Measurements from ENCODE around the gene BORCS8. TPM values are rescaled to one million over a fixed set of nuclear protein-coding genes. Genes with fewer than 3 reads are reported as not detected.

The BORCS8 gene
- total and polyA plus RNA-seq, 2 experiments from 2014 or later, result 9.7 to 23.1 TPM

DNA sequence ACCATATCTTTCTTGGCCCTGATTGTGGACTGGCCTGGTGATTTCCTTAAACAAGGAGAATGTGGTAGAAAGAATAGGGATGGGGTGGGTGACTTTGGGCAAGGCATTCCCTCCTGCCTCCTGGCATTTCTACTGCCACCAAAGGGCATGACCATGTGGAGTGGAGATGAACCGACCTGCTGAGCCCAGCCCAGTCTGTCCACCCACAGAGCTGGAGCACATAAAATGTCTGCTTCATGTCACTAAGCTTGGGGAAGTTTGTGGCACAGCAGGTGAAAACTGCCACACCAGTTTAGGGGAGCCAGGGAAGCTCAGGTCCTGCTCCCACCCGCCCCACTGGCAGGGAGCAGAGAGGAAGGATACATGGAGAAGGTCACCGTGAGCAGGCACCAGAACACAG, 60.0 kb downstream of the BORCS8 start:
- Histone ChIP-seq H3K9me2 (ENCODE audit: insufficient read depth) (no peaks in the 10 kb centered on the region), H3K79me2 (ENCODE audit: insufficient read depth) (0 out of 2 replicates have a peak, but pooled peaks cover under 1% of the 10 kb centered on the region), H3K9ac (no peak overlapping the region), H3K4me3 (no peak overlapping the region), H3K27ac (no peak overlapping the region), H3F3A (ENCODE audit: insufficient read depth) (no peaks in the 10 kb centered on the region), H3K36me3 (ENCODE audit: low read depth) (no peaks in the 10 kb centered on the region), H4K20me1 (ENCODE audit: insufficient read depth) (no peaks in the 10 kb centered on the region), H3K9me3 (ENCODE audit: low read depth) (no peaks in the 10 kb centered on the region), H3K27me3 (replicated peaks; ENCODE audit: insufficient read depth) (no peaks in the 10 kb centered on the region), H2AFZ (no peak overlapping the region), H3K4me2 (ENCODE audit: unreplicated experiment) (no peak overlapping the region), H3K4me1 (ENCODE audit: insufficient read depth) (no peaks in the 10 kb centered on the region)
- TF ChIP-seq EZH2phosphoT487 (IDR thresholded peaks at IDR 0.05; ENCODE audit: insufficient read depth, low read depth) (no peak), EZH2 (IDR thresholded peaks at IDR 0.05; ENCODE audit: insufficient read depth, poor library complexity, severe bottlenecking) (no peak)
- 84 to 89% methylated on average over 3 of the region's 3 CpGs for WGBS, 2 experiments (ENCODE audit: low coverage in 1 of 2, low lambda C conversion rate in 2 of 2, missing lambda C conversion rate in 2 of 2)
- in situ Hi-C loops (cut with MboI), result no loop called here
- DNase-seq, result no peak

Small RNAs within 50 kb of the gene (small RNA-seq; reads per million reads assigned to genes)
- not detected for gene RNU6-1028P (ENCODE audit: low read depth, low replicate concordance)

Other genes with a start within 250 kb of the BORCS8 start
- 27.6 and 29.7 TPM in 2 replicates for gene SUGP2, start 158.6 kb downstream of the BORCS8 start, total RNA-seq (2014; rRNA removed; shearing (Covaris generic))
- 26.7 and 28.8 TPM in 2 replicates for gene SUGP2, start 158.6 kb downstream of the BORCS8 start, polyA plus RNA-seq (2016; fragmentation: Nextera tagmentation; extraction: Ambion mirVana)
- gene ARMC6, start 158.5 kb downstream of the BORCS8 start, total RNA-seq (2014; rRNA removed; shearing (Covaris generic)), result 43.1 and 45.0 TPM in 2 replicates
- gene ARMC6, start 158.5 kb downstream of the BORCS8 start, polyA plus RNA-seq (2016; fragmentation: Nextera tagmentation; extraction: Ambion mirVana), result 23.9 and 26.0 TPM in 2 replicates
- 6.9 and 7.3 TPM in 2 replicates for gene SLC25A42, start 128.2 kb downstream of the BORCS8 start, total RNA-seq (2014; rRNA removed; shearing (Covaris generic))
- gene SLC25A42, start 128.2 kb downstream of the BORCS8 start, polyA plus RNA-seq (2016; fragmentation: Nextera tagmentation; extraction: Ambion mirVana), result 4.8 and 5.9 TPM in 2 replicates
- 33.7 and 36.8 TPM in 2 replicates for gene TMEM161A, start 53.7 kb downstream of the BORCS8 start, total RNA-seq (2014; rRNA removed; shearing (Covaris generic))
- 29.1 and 32.5 TPM in 2 replicates for gene TMEM161A, start 53.7 kb downstream of the BORCS8 start, polyA plus RNA-seq (2016; fragmentation: Nextera tagmentation; extraction: Ambion mirVana)
- gene MEF2B, start 21.9 kb downstream of the BORCS8 start, total RNA-seq (2014; rRNA removed; shearing (Covaris generic)), result 0.22 and 0.38 TPM in 2 replicates
- 0.20 and 0.33 TPM in 2 replicates for gene MEF2B, start 21.9 kb downstream of the BORCS8 start, polyA plus RNA-seq (2016; fragmentation: Nextera tagmentation; extraction: Ambion mirVana)
- gene RFXANK, start 106 bp upstream of the BORCS8 start, total RNA-seq (2014; rRNA removed; shearing (Covaris generic)), result 30.6 and 42.6 TPM in 2 replicates
- gene RFXANK, start 106 bp upstream of the BORCS8 start, polyA plus RNA-seq (2016; fragmentation: Nextera tagmentation; extraction: Ambion mirVana), result 44.5 and 55.9 TPM in 2 replicates
- 14.3 and 19.5 TPM in 2 replicates for gene NR2C2AP, start 11.3 kb upstream of the BORCS8 start, total RNA-seq (2014; rRNA removed; shearing (Covaris generic))
- gene NR2C2AP, start 11.3 kb upstream of the BORCS8 start, polyA plus RNA-seq (2016; fragmentation: Nextera tagmentation; extraction: Ambion mirVana), result 13.5 and 14.2 TPM in 2 replicates
- not detected in 2 replicates for gene NCAN, start 19.8 kb upstream of the BORCS8 start, total RNA-seq (2014; rRNA removed; shearing (Covaris generic))
- not detected in 2 replicates for gene NCAN, start 19.8 kb upstream of the BORCS8 start, polyA plus RNA-seq (2016; fragmentation: Nextera tagmentation; extraction: Ambion mirVana)
- gene TM6SF2, start 81.1 kb upstream of the BORCS8 start, total RNA-seq (2014; rRNA removed; shearing (Covaris generic)), result 1.9 and 5.7 TPM in 2 replicates
- gene TM6SF2, start 81.1 kb upstream of the BORCS8 start, polyA plus RNA-seq (2016; fragmentation: Nextera tagmentation; extraction: Ambion mirVana), result 2.1 and 4.0 TPM in 2 replicates
- 25.6 and 26.6 TPM in 2 replicates for gene SUGP1, start 128.4 kb upstream of the BORCS8 start, total RNA-seq (2014; rRNA removed; shearing (Covaris generic))
- gene SUGP1, start 128.4 kb upstream of the BORCS8 start, polyA plus RNA-seq (2016; fragmentation: Nextera tagmentation; extraction: Ambion mirVana), result 50.5 and 55.6 TPM in 2 replicates
- 25.4 and 25.7 TPM in 2 replicates for gene MAU2, start 128.7 kb upstream of the BORCS8 start, total RNA-seq (2014; rRNA removed; shearing (Covaris generic))
- gene MAU2, start 128.7 kb upstream of the BORCS8 start, polyA plus RNA-seq (2016; fragmentation: Nextera tagmentation; extraction: Ambion mirVana), result 22.2 and 23.0 TPM in 2 replicates
- 42.7 and 52.1 TPM in 2 replicates for gene GATAD2A, start 213.5 kb upstream of the BORCS8 start, total RNA-seq (2014; rRNA removed; shearing (Covaris generic))
- 13.9 and 15.4 TPM in 2 replicates for gene GATAD2A, start 213.5 kb upstream of the BORCS8 start, polyA plus RNA-seq (2016; fragmentation: Nextera tagmentation; extraction: Ambion mirVana)

All from GM23248 (cell line).